DND-41 (cell line): ENCODE measurements around the gene GPR137.

Experiments
- ATAC-seq: fragments of 200-7000 bp; cut with Tn5 transposase; 3 replicates; pipeline ENCODE4 v1.9.1; 2021; ENCODE audit warnings: low read depth; ENCODE audit not compliant: insufficient read depth
- DNase-seq: peaks from one replicate; pipeline ENCODE4 v3.0.0-alpha.2; 2020
- H2AFZ ChIP-seq: 2 replicates; pipeline ENCODE4 v1.6.0; 2012; ENCODE audit warnings: low read depth, low read length
- H3K27ac ChIP-seq: 2 replicates; pipeline ENCODE4 v1.5.1; 2012; ENCODE audit warnings: low read length, inconsistent platforms
- H3K27me3 ChIP-seq: fragments of 200-600 bp; sonication (generic); 2 replicates; pipeline ENCODE4 v1.6.0; 2012; ENCODE audit warnings: low read length, mild to moderate bottlenecking, inconsistent platforms; ENCODE audit not compliant: insufficient read depth, poor library complexity
- H3K36me3 ChIP-seq: 2 replicates; pipeline ENCODE4 v1.5.1; 2012; ENCODE audit warnings: low read length, inconsistent platforms; ENCODE audit not compliant: insufficient read depth
- H3K4me1 ChIP-seq: 2 replicates; pipeline ENCODE4 v1.5.1; 2012; ENCODE audit warnings: mild to moderate bottlenecking, low read length; ENCODE audit not compliant: insufficient read depth
- H3K4me2 ChIP-seq: 2 replicates; pipeline ENCODE4 v1.6.0; 2012; ENCODE audit warnings: mild to moderate bottlenecking, moderate library complexity, low read length, inconsistent platforms; ENCODE audit not compliant: insufficient read depth
- H3K4me3 ChIP-seq, 2 experiments: fragments of 200-600 bp in 1 of 2; shearing (Covaris generic) in 1 of 2; 2 replicates each; pipeline ENCODE4 v1.5.1; 2012 to 2016; ENCODE audit warnings: inconsistent platforms in 2 of 2, low read length in 2 of 2, mild to moderate bottlenecking in 2 of 2, low read depth in 1 of 2, moderate library complexity in 1 of 2
- H3K79me2 ChIP-seq: 2 replicates; pipeline ENCODE4 v1.6.0; 2012; ENCODE audit warnings: low read length, inconsistent platforms; ENCODE audit not compliant: insufficient read depth
- H3K9ac ChIP-seq: 2 replicates; pipeline ENCODE4 v1.6.0; 2012; ENCODE audit warnings: low read depth, mild to moderate bottlenecking, inconsistent platforms, low read length, moderate library complexity
- H3K9me3 ChIP-seq: 2 replicates; pipeline ENCODE4 v1.5.1; 2012; ENCODE audit warnings: low read length, moderate library complexity, mild to moderate bottlenecking, inconsistent platforms; ENCODE audit not compliant: insufficient read depth, severe bottlenecking
- H4K20me1 ChIP-seq: 2 replicates; pipeline ENCODE4 v1.6.0; 2012; ENCODE audit warnings: low read length; ENCODE audit not compliant: insufficient read depth
- CTCF ChIP-seq: IDR thresholded peaks from 2 replicates; pipeline ENCODE4 v1.5.1; 2012; ENCODE audit warnings: borderline replicate concordance, low read length, moderate library complexity, mild to moderate bottlenecking; ENCODE audit not compliant: poor library complexity, severe bottlenecking; ENCODE audit errors: extremely low read depth
- EZH2 ChIP-seq: IDR thresholded peaks from 3 replicates; pipeline ENCODE4 v1.6.1; 2012; ENCODE audit warnings: borderline replicate concordance, low read depth, mild to moderate bottlenecking, moderate library complexity, low read length, inconsistent platforms; ENCODE audit not compliant: severe bottlenecking

GPR137 gene

DNA sequence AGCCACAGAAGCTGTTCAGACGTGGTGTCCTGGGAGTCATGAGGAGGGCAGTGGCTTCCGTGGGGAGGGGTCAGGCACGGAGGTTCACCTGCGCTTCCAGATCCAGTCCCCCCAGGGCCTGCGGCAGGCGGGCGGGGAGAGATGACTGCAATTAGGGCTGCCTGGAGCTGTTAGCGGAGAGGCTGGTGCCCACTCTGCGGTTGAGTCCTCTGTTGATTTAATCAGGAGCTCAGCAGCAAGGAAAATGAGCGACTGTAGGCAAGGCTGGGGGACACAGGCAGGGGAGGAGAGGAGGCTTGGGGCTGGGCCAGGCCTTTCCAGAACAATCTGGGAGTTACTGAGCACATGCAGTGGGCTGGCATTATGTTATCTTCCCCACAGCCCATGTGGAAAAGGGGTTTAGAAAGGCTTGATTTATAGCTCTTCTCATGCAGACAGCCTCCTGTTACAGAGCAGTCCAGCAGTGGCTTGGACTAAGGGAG is 21.2 kb upstream of the GPR137 start:
- Histone ChIP-seq H3K4me1 (peaks cover 14% of the 10 kb centered on the region), H3K27ac (no peak overlapping the region), H3K4me2 (no peak overlapping the region), H3K27me3 (no peaks in the 10 kb centered on the region), H3K9ac (no peak overlapping the region), H4K20me1 (no peaks in the 10 kb centered on the region), H3K9me3 (no peaks in the 10 kb centered on the region), H3K79me2 (peaks cover 12% of the 10 kb centered on the region), H2AFZ (no peak overlapping the region), H3K4me3 (no peak overlapping the region), H3K36me3 (peaks cover 34% of the 10 kb centered on the region)
- TF ChIP-seq EZH2 = no peak
- TF ChIP-seq CTCF = no peak
- ATAC-seq (no peak), DNase-seq (no peak)

- Histone ChIP-seq H2AFZ (no peak overlapping the region), H3K9ac (no peak overlapping the region; the same call in 1 of the 2 replicates), H3K36me3 (peaks cover 27% of the 10 kb centered on the region; the same call in 1 of the 2 replicates), H3K27me3 (no peaks in the 10 kb centered on the region), H3K4me3 (no peak overlapping the region), H3K79me2 (peaks cover 12% of the 10 kb centered on the region), H3K9me3 (no peaks in the 10 kb centered on the region), H4K20me1 (no peaks in the 10 kb centered on the region), H3K27ac (no peak overlapping the region), H3K4me1 (peaks cover 16% of the 10 kb centered on the region), H3K4me2 (no peak overlapping the region)
- TF ChIP-seq EZH2 (no peak), CTCF (no peak)
- DNase-seq = no peak
- ATAC-seq = no peak
Observed at GRCh38 chr11:64265176-64266160, 20.2 kb upstream of the GPR137 start.

DNA sequence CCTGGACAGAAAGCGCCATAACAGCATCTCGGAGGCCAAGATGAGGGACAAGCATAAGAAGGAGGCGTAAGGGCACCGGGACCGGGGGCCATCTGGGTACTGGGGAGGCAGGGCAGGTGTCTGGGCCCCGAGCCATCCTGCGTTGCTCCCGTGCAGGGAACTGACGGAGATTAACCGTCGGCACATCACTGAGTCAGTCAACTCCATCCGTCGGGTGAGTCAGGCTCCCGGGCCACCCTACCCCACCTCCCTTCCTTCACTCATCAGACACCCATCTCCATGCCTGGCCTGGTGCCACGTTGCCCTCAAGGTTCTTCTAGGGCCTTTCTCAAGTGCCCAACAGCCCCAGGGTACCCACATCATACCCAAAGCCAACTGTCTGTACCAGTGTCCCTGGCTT is 19.3 kb upstream of the GPR137 start:
- H3K79me2 ChIP-seq = peaks cover 13% of the 10 kb centered on the region
- H3K27ac ChIP-seq = no peak overlapping the region
- H3K4me3 ChIP-seq = no peak overlapping the region
- no peaks in the 10 kb centered on the region for H4K20me1 ChIP-seq
- H3K36me3 ChIP-seq = peaks cover 27% of the 10 kb centered on the region; the same call in 1 of the 2 replicates
- peaks cover 23% of the 10 kb centered on the region for H3K4me1 ChIP-seq
- H2AFZ ChIP-seq = no peak overlapping the region
- TF ChIP-seq CTCF (no peak), EZH2 (no peak)
- no peak overlapping the region; the same call in 1 of the 2 replicates for H3K9ac ChIP-seq
- no peaks in the 10 kb centered on the region for H3K27me3 ChIP-seq
- DNase-seq = no peak
- no peaks in the 10 kb centered on the region for H3K9me3 ChIP-seq
- no peak overlapping the region for H3K4me2 ChIP-seq
- no peak for ATAC-seq
